ENCODE results near the gene SEPTIN6. TPM values are rescaled to one million over a fixed set of nuclear protein-coding genes. Genes with fewer than 3 reads are reported as not detected.

The SEPTIN6 gene
- total RNA-seq, 4 donors from 2014 or later: 18.8 to 35.8 (median 29.7) TPM

DNA sequence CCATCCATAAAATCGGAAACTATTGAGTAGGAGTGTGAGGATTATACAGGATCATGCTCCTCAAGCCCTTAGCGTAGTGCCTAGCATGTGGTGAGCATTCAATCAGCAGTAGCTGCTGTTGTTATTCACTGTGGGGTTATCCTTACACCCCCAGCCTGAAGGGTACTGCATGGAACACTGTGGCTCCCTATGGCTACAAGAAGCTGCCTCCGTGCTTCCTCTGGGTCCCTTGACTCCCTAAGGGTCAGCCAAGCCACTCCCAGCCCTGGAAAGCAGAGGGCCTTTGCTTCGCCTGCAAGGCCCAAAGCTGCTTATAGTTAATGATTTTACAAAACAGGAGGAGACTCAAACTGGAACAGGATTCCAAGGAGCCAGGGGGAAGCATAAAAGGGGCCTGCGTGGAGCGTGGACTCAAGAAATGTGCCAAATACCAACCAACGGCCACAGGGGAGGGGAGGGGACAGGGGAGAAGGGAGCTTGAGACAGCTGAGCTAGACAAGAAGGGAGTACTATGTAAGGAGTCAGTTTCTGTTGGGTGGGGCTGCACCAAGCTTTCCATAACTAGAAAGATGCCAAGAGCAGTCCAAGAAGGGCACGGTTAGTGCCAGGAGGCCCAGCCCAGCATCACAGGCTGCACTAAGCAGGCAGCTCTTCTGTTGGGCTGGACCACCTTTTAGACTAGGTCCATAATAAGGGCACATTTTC lies 15.9 kb downstream of the SEPTIN6 start:
- Histone ChIP-seq H3K27ac (no peak overlapping the region), H3K27me3 (no peaks in the 10 kb centered on the region), H3K9me3 (no peaks in the 10 kb centered on the region), H3K4me3 (no peak overlapping the region), H3K4me1 (peaks cover 0 to 7% (median 2%) of the 10 kb centered on the region in 4 donors), H3K36me3 (no peaks in the 10 kb centered on the region)
- 35 to 57% methylated on average over 4 to 8 of the region's 8 CpGs for WGBS, 2 donors
- DNase-seq (ENCODE audit: low spot score in 2 of 2): no peak
- TF ChIP-seq CTCF (IDR thresholded peaks at IDR 0.05) (no peak), POLR2A (IDR thresholded peaks at IDR 0.05) (no peak), EP300 (IDR thresholded peaks at IDR 0.05) (no peak)

GRCh38 chrX:119673336-119673735 lies 19.6 kb downstream of the SEPTIN6 start:
- Histone ChIP-seq H3K4me1 (peaks cover 0 to 13% (median 2%) of the 10 kb centered on the region in 4 donors), H3K27ac (no peak overlapping the region), H3K4me3 (no peak overlapping the region), H3K36me3 (no peaks in the 10 kb centered on the region), H3K9me3 (no peaks in the 10 kb centered on the region), H3K27me3 (no peaks in the 10 kb centered on the region)
- TF ChIP-seq POLR2A (IDR thresholded peaks at IDR 0.05): no peak
- TF ChIP-seq EP300 (IDR thresholded peaks at IDR 0.05): no peak
- TF ChIP-seq CTCF (IDR thresholded peaks at IDR 0.05): no peak
- 74 to 76% methylated on average over 8 of the region's 8 CpGs for WGBS, 2 donors
- no peak for DNase-seq (ENCODE audit: low spot score in 2 of 2)

- Histone ChIP-seq H3K4me1 (peaks cover 0 to 17% (median 2%) of the 10 kb centered on the region in 4 donors), H3K27ac (no peak overlapping the region), H3K4me3 (no peak overlapping the region), H3K27me3 (no peaks in the 10 kb centered on the region), H3K9me3 (no peaks in the 10 kb centered on the region), H3K36me3 (no peaks in the 10 kb centered on the region)
- no peak for DNase-seq (ENCODE audit: low spot score in 2 of 2)
- WGBS, 2 donors: 71 to 85% methylated on average over 2 of the region's 2 CpGs
- TF ChIP-seq POLR2A (IDR thresholded peaks at IDR 0.05): no peak
- no peak for TF ChIP-seq EP300 (IDR thresholded peaks at IDR 0.05)
- no peak for TF ChIP-seq CTCF (IDR thresholded peaks at IDR 0.05)
Observed at GRCh38 chrX:119672426-119672825, 20.5 kb downstream of the SEPTIN6 start.

DNA sequence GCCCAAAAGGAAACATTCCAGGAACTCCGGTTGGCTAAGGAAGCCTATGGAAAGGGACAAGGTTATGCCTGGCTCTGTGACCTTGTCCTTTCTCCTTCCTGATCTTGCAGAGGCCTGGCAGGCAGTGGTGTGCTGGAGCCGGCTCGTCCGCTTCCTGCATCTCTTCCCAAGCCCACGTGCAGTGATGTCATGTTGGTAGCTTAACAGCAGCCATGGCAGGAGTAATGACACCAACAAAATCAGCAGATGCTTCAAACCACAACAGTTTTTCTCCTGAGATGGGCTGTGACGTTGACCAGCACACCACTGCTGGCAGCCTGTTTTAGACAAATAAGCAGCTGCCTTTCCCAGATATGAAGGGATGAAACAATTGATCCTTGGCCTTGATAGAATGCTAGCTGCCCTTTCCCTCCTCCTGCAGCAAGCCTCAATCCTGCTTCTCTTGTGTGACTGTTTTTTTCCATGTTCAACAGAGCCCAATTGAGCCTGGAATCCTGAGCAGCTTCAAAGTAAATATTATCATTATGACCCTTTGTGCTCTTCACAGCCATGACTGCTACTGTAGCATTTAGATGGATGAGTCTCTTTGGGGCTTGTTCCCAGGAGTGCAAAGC lies 23.4 kb downstream of the SEPTIN6 start:
- H3K27me3 ChIP-seq: no peaks in the 10 kb centered on the region
- H3K4me3 ChIP-seq: no peak overlapping the region
- TF ChIP-seq EP300 (IDR thresholded peaks at IDR 0.05): peak in 1 of 2 donors; percentile 25
- TF ChIP-seq POLR2A (IDR thresholded peaks at IDR 0.05): no peak
- TF ChIP-seq CTCF (IDR thresholded peaks at IDR 0.05): no peak
- H3K9me3 ChIP-seq: no peaks in the 10 kb centered on the region
- H3K4me1 ChIP-seq: peaks cover 0 to 18% (median 0%) of the 10 kb centered on the region in 4 donors
- WGBS, 2 donors: 20 to 40% methylated on average over 2 to 6 of the region's 6 CpGs
- H3K27ac ChIP-seq: peak overlapping the region in 1 of 4 donors; percentile 37
- no peak for DNase-seq (ENCODE audit: low spot score in 2 of 2)
- no peaks in the 10 kb centered on the region for H3K36me3 ChIP-seq

Data from tibial nerve (tissue), 4 donors.